Astrocyte (in vitro differentiated cells and primary cell): ENCODE results near the gene LAMA3. TPM values are rescaled to one million over a fixed set of nuclear protein-coding genes. Genes with fewer than 3 reads are reported as not detected.

ENCODE experiments used
- DNase-seq: peaks from one replicate; pipeline ENCODE4 v3.0.0-alpha.2; 2010; ENCODE audit warnings: low read depth
- FAIRE-seq: peaks from 2 replicates; lab custom pipeline; 2011; peaks lifted over from hg19 to GRCh38; lab: Jason Lieb, UNC
- H2AFZ ChIP-seq: 2 replicates; pipeline ENCODE4 v1.6.0; 2012; ENCODE audit warnings: low read depth, low read length, inconsistent platforms
- H3K27ac ChIP-seq: 2 replicates; pipeline ENCODE4 v1.5.1; 2011; ENCODE audit warnings: low read depth, low read length, inconsistent platforms
- H3K27me3 ChIP-seq: 2 replicates; pipeline ENCODE4 v1.6.0; 2011; ENCODE audit warnings: low read length, inconsistent platforms; ENCODE audit not compliant: insufficient read depth
- H3K36me3 ChIP-seq: 2 replicates; pipeline ENCODE4 v1.5.1; 2011; ENCODE audit warnings: low read length, inconsistent platforms; ENCODE audit not compliant: insufficient read depth
- H3K4me1 ChIP-seq: 2 replicates; pipeline ENCODE4 v1.5.1; 2011; ENCODE audit warnings: low read length, inconsistent platforms; ENCODE audit not compliant: insufficient read depth
- H3K4me2 ChIP-seq: 2 replicates; pipeline ENCODE4 v1.6.0; 2012; ENCODE audit warnings: low read length, inconsistent platforms
- H3K4me3 ChIP-seq: 2 replicates; pipeline ENCODE4 v1.5.1; 2011; ENCODE audit warnings: low read depth, mild to moderate bottlenecking, low read length, inconsistent platforms; ENCODE audit not compliant: insufficient read depth
- H3K79me2 ChIP-seq: 2 replicates; pipeline ENCODE4 v1.6.0; 2012; ENCODE audit warnings: mild to moderate bottlenecking, low read length, inconsistent platforms; ENCODE audit not compliant: insufficient read depth
- H3K9ac ChIP-seq: 2 replicates; pipeline ENCODE4 v1.6.0; 2012; ENCODE audit warnings: mild to moderate bottlenecking, low read length, inconsistent platforms
- H3K9me3 ChIP-seq: 2 replicates; pipeline ENCODE4 v1.5.1; 2012; ENCODE audit warnings: low read depth, mild to moderate bottlenecking, low read length, inconsistent platforms; ENCODE audit not compliant: insufficient read depth
- H4K20me1 ChIP-seq: 2 replicates; pipeline ENCODE4 v1.6.0; 2012; ENCODE audit warnings: low read length, inconsistent platforms; ENCODE audit not compliant: insufficient read depth
- H3K27ac Mint-ChIP-seq: one replicate; pipeline ENCODE4 v1.8.0; 2021; ENCODE audit warnings: mild to moderate bottlenecking, mixed read lengths; ENCODE audit not compliant: unreplicated experiment
- H3K27me3 Mint-ChIP-seq: one replicate; pipeline ENCODE4 v1.8.0; 2021; ENCODE audit warnings: low read depth, mixed read lengths; ENCODE audit not compliant: unreplicated experiment
- H3K36me3 Mint-ChIP-seq: one replicate; pipeline ENCODE4 v1.8.0; 2021; ENCODE audit warnings: low read depth, mixed read lengths; ENCODE audit not compliant: unreplicated experiment
- H3K4me1 Mint-ChIP-seq: one replicate; pipeline ENCODE4 v1.8.0; 2021; ENCODE audit warnings: low read depth, mixed read lengths; ENCODE audit not compliant: unreplicated experiment
- H3K4me3 Mint-ChIP-seq: one replicate; pipeline ENCODE4 v1.8.0; 2021; ENCODE audit warnings: mild to moderate bottlenecking, moderate library complexity, mixed read lengths; ENCODE audit not compliant: unreplicated experiment
- H3K9me3 Mint-ChIP-seq: one replicate; pipeline ENCODE4 v1.8.0; 2021; ENCODE audit warnings: mild to moderate bottlenecking, mixed read lengths; ENCODE audit not compliant: unreplicated experiment
- CTCF ChIP-seq: IDR thresholded peaks from 2 replicates; pipeline ENCODE4 v1.5.1; 2011; ENCODE audit warnings: low read depth, mild to moderate bottlenecking, inconsistent platforms, low read length, moderate library complexity; ENCODE audit not compliant: insufficient read depth
- EZH2 ChIP-seq: IDR thresholded peaks from 2 replicates; pipeline ENCODE4 v1.6.1; 2012; ENCODE audit warnings: mild to moderate bottlenecking, low read length, inconsistent platforms; ENCODE audit not compliant: insufficient read depth
- total RNA-seq: library from RNA; stranded (reverse); gene quantifications from 2 replicates; pipeline ENCODE4 v1.2.1, GENCODE V29; 2021

LAMA3 gene
- total RNA-seq, 1 donor from 2014 or later: 0.86 TPM

GRCh38 chr18:23701544-23702064, 12.4 kb downstream of the LAMA3 start:
- Histone ChIP-seq H3K36me3 (no peaks in the 10 kb centered on the region), H3K27ac (no peak overlapping the region), H3K9ac (no peak overlapping the region), H3K4me1 (no peaks in the 10 kb centered on the region), H3K4me3 (no peak overlapping the region), H2AFZ (no peak overlapping the region), H3K4me2 (no peak overlapping the region), H3K9me3 (no peaks in the 10 kb centered on the region), H3K79me2 (no peaks in the 10 kb centered on the region), H4K20me1 (no peaks in the 10 kb centered on the region), H3K27me3 (peaks cover 39% of the 10 kb centered on the region)
- Mint-ChIP-seq H3K36me3 (no peaks in the 10 kb centered on the region), H3K9me3 (no peaks in the 10 kb centered on the region), H3K4me3 (no peak overlapping the region), H3K4me1 (peaks cover 1% of the 10 kb centered on the region), H3K27me3 (peaks cover 26% of the 10 kb centered on the region), H3K27ac (no peak overlapping the region)
- DNase-seq (no peak), FAIRE-seq (no peak)
- no peak for TF ChIP-seq CTCF
- no peak for TF ChIP-seq EZH2

- Histone ChIP-seq H3K4me1 (no peaks in the 10 kb centered on the region), H3K27me3 (peaks cover 34% of the 10 kb centered on the region), H3K4me2 (no peak overlapping the region), H3K36me3 (no peaks in the 10 kb centered on the region), H2AFZ (no peak overlapping the region), H3K4me3 (no peak overlapping the region), H3K27ac (no peak overlapping the region), H4K20me1 (no peaks in the 10 kb centered on the region), H3K79me2 (no peaks in the 10 kb centered on the region), H3K9ac (no peak overlapping the region), H3K9me3 (no peaks in the 10 kb centered on the region)
- Mint-ChIP-seq H3K27ac (no peak overlapping the region), H3K27me3 (peaks cover 26% of the 10 kb centered on the region), H3K4me3 (no peak overlapping the region), H3K4me1 (peaks cover 1% of the 10 kb centered on the region), H3K36me3 (no peaks in the 10 kb centered on the region), H3K9me3 (peaks cover 3% of the 10 kb centered on the region)
- DNase-seq: no peak
- no peak for FAIRE-seq
- TF ChIP-seq CTCF: no peak
- no peak for TF ChIP-seq EZH2
These were observed 13.4 kb downstream of the LAMA3 start for GRCh38 chr18:23702606-23703005.

GRCh38 chr18:23703057-23703986, 14.1 kb downstream of the LAMA3 start:
- Mint-ChIP-seq H3K27ac (no peak overlapping the region), H3K9me3 (peaks cover 5% of the 10 kb centered on the region), H3K4me3 (no peak overlapping the region), H3K4me1 (peaks cover 1% of the 10 kb centered on the region), H3K36me3 (no peaks in the 10 kb centered on the region), H3K27me3 (peaks cover 26% of the 10 kb centered on the region)
- H3K4me2 ChIP-seq: no peak overlapping the region
- no peak overlapping the region for H2AFZ ChIP-seq
- no peaks in the 10 kb centered on the region for H3K9me3 ChIP-seq
- H3K27ac ChIP-seq: no peak overlapping the region
- no peaks in the 10 kb centered on the region for H4K20me1 ChIP-seq
- TF ChIP-seq CTCF (peak; percentile 55), EZH2 (no peak)
- H3K4me3 ChIP-seq: no peak overlapping the region
- no peaks in the 10 kb centered on the region for H3K79me2 ChIP-seq
- no peaks in the 10 kb centered on the region for H3K36me3 ChIP-seq
- DNase-seq (peak; percentile 49), FAIRE-seq (peak; percentile 73)
- peaks cover 34% of the 10 kb centered on the region for H3K27me3 ChIP-seq
- H3K9ac ChIP-seq: no peak overlapping the region
- H3K4me1 ChIP-seq: no peaks in the 10 kb centered on the region
